ENCODE results near the gene SGK1.

DNA sequence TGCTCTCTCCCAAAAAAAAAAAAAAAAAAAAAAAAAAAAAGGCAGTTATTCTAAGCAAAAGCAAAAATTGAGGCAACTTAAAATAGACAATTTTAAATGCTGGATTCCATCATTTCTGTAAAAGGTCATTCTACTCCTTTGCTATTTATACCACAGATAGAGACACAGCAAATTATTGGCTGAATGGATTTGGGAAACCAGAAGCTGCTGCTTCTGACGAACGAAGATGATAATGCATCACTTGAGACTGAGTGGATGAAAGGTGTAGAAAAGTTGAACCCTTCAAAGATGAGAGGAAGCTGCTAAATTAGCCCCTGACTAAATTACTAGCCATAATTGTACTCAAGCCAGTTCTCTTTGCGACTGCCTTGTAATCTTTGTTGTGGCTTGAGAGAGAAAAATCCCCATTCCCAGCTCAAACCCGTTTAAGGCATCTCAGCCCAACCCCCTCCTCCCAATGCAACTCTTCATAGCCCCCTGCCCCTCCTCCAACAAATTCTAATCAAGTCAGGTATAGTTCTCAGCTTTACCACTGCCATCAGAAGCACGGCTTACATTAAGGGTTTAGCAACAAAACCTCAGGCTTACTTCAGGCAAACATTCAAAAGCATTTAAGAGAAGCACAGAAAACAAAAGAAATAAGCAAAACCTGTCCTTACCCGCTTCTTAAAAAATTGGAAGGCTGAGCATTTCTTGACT, 1.0 kb downstream of the SGK1 start:
- TF ChIP-seq POLR2AphosphoS5 (IDR thresholded peaks at IDR 0.05; ENCODE audit: borderline replicate concordance, low read depth, low read length) (no peak), EZH2 (IDR thresholded peaks at IDR 0.05) (no peak)
